ENCODE results near the gene FUT7. TPM values are rescaled to one million over a fixed set of nuclear protein-coding genes. Genes with fewer than 3 reads are reported as not detected.

FUT7 gene
- total RNA-seq, 1 donor from 2014 or later = not detected

- no peak for DNase-seq (ENCODE audit: low read depth)
Observed at GRCh38 chr9:137049544-137050449, 17.9 kb upstream of the FUT7 start.

- DNase-seq (ENCODE audit: low read depth) = no peak
Observed at GRCh38 chr9:137048655-137049543, 17.0 kb upstream of the FUT7 start.

- DNase-seq (ENCODE audit: low read depth) = peak; percentile 51
Observed at GRCh38 chr9:137046088-137046787, 14.3 kb upstream of the FUT7 start, which contains the start of gene NPDC1. TSS of gene NPDC1 (minus strand) at chr9:137046177. CDS start at chr9:137045989, 188 bp downstream.

GRCh38 chr9:137045294-137046087 lies 13.6 kb upstream of the FUT7 start:
- DNase-seq (ENCODE audit: low read depth) = no peak

- peak; percentile 42 for DNase-seq (ENCODE audit: low read depth)
Observed at GRCh38 chr9:137044502-137045177, 12.8 kb upstream of the FUT7 start.

- DNase-seq (ENCODE audit: low read depth) = no peak
Observed at GRCh38 chr9:137044037-137044436, 12.1 kb upstream of the FUT7 start.

GRCh38 chr9:137042751-137043727 lies 11.2 kb upstream of the FUT7 start:
- no peak for DNase-seq (ENCODE audit: low read depth)

GRCh38 chr9:137041124-137041523 lies 9.2 kb upstream of the FUT7 start:
- DNase-seq (ENCODE audit: low read depth) = no peak

GRCh38 chr9:137040568-137040967 lies 8.7 kb upstream of the FUT7 start:
- DNase-seq (ENCODE audit: low read depth) = no peak

- DNase-seq (ENCODE audit: low read depth) = no peak
Observed at GRCh38 chr9:137039611-137040366, 7.9 kb upstream of the FUT7 start.

GRCh38 chr9:137038916-137039315 lies 7.0 kb upstream of the FUT7 start:
- no peak for DNase-seq (ENCODE audit: low read depth)

GRCh38 chr9:137037483-137037882 lies 5.6 kb upstream of the FUT7 start:
- DNase-seq (ENCODE audit: low read depth) = no peak

- no peak for DNase-seq (ENCODE audit: low read depth)
Observed at GRCh38 chr9:137037035-137037434, 5.1 kb upstream of the FUT7 start.

- DNase-seq (ENCODE audit: low read depth) = no peak
Observed at GRCh38 chr9:137035937-137036336, 4.0 kb upstream of the FUT7 start.

GRCh38 chr9:137035507-137035834 lies 3.6 kb upstream of the FUT7 start:
- DNase-seq (ENCODE audit: low read depth) = no peak

- peak; percentile 71 for DNase-seq (ENCODE audit: low read depth)
Observed at GRCh38 chr9:137034709-137035506, 3.0 kb upstream of the FUT7 start.

GRCh38 chr9:137034039-137034708 lies 2.3 kb upstream of the FUT7 start:
- no peak for DNase-seq (ENCODE audit: low read depth)

Data from renal cortical epithelial cell (primary cell).